ENCODE measurements around the gene CDK15. TPM values are rescaled to one million over a fixed set of nuclear protein-coding genes. Genes with fewer than 3 reads are reported as not detected.
A peak's percentile ranks its signal among the peaks of the same experiment; 100 is the strongest.

CDK15 gene
- total RNA-seq, 1 experiment from 2014 or later, result 4.8 TPM

- no peaks in the 10 kb centered on the region for H3K27me3 ChIP-seq (ENCODE audit: control insufficient read depth, insufficient read depth, low read length)
- in situ Hi-C loops (cut with HindIII; ENCODE audit: low pct_unique_long_range_greater_than_20kb, low sequenced_read_pairs) (no loop called here), intact Hi-C loops (cut with micrococcal nuclease; ENCODE audit: unreplicated experiment) (loop anchor here (1.0 to 10.0 kb wide), 4 partner anchors 63 to 318 kb away; partner anchors contain the start of gene FZD7)
- peaks cover 10% of the 10 kb centered on the region; the same call in 1 of the 2 replicates for H3K4me1 ChIP-seq (ENCODE audit: control insufficient read depth, insufficient read depth, low read length)
- ATAC-seq (0 out of 2 replicates have a peak, but pooled peaks have one; percentile 4), DNase-seq (ENCODE audit: low read depth, low spot score) (no peak)
- no TSS peak for BruUV-seq (replicated peaks)
- peak overlapping the region; percentile 42; the same call in 1 of the 2 replicates for H3K27ac ChIP-seq (ENCODE audit: low read length)
- no peak for TF ChIP-seq SIN3A (IDR thresholded peaks at IDR 0.05; ENCODE audit: borderline replicate concordance, insufficient read depth, low read depth, low read length)
- TF ChIP-seq POLR2AphosphoS5 (IDR thresholded peaks at IDR 0.05; ENCODE audit: low read depth, low read length), result no peak
- ChIA-PET CTCF (interaction anchor here (0.6 to 2.0 kb wide), 3 partner anchors 13 to 299 kb away, joined by 3 to 7 read pairs (median 3); no protein-coding TSS in a partner anchor), POLR2A (no interaction called here)
- no peaks in the 10 kb centered on the region for H3K36me3 ChIP-seq (ENCODE audit: control insufficient read depth, insufficient read depth, low read length)
- no peak overlapping the region for H3K4me3 ChIP-seq (ENCODE audit: low read depth in 2 of 2, low read length in 2 of 2)
- no peaks in the 10 kb centered on the region for H3K9me3 ChIP-seq (ENCODE audit: control insufficient read depth, insufficient read depth, low read depth, low read length)
Observed at GRCh38 chr2:201859949-201860348, 53.6 kb downstream of the CDK15 start.

GRCh38 chr2:201860636-201861066, 54.3 kb downstream of the CDK15 start:
- ChIA-PET POLR2A (no interaction called here), CTCF (interaction anchor here (0.6 to 2.0 kb wide), 3 partner anchors 12 to 298 kb away, joined by 3 to 7 read pairs (median 3); no protein-coding TSS in a partner anchor)
- no peaks in the 10 kb centered on the region for H3K36me3 ChIP-seq (ENCODE audit: control insufficient read depth, insufficient read depth, low read length)
- no TSS peak for BruUV-seq (replicated peaks)
- ATAC-seq (peak; percentile 97), DNase-seq (ENCODE audit: low read depth, low spot score) (peak; percentile 68)
- peak; percentile 88 for TF ChIP-seq CTCF (IDR thresholded peaks at IDR 0.05)
- TF ChIP-seq POLR2AphosphoS5 (IDR thresholded peaks at IDR 0.05; ENCODE audit: low read depth, low read length), result no peak
- H3K27me3 ChIP-seq (ENCODE audit: control insufficient read depth, insufficient read depth, low read length), result no peaks in the 10 kb centered on the region
- peak overlapping the region; percentile 63; the same call in 1 of the 2 replicates for H3K27ac ChIP-seq (ENCODE audit: low read length)
- intact Hi-C loops (cut with micrococcal nuclease; ENCODE audit: unreplicated experiment) (loop anchor here (1.0 to 10.0 kb wide), 4 partner anchors 64 to 318 kb away; partner anchors contain the start of gene FZD7), in situ Hi-C loops (cut with HindIII; ENCODE audit: low pct_unique_long_range_greater_than_20kb, low sequenced_read_pairs) (no loop called here)
- no peaks in the 10 kb centered on the region for H3K9me3 ChIP-seq (ENCODE audit: control insufficient read depth, insufficient read depth, low read depth, low read length)
- peaks cover 10% of the 10 kb centered on the region; the same call in 1 of the 2 replicates for H3K4me1 ChIP-seq (ENCODE audit: control insufficient read depth, insufficient read depth, low read length)
- H3K4me3 ChIP-seq (ENCODE audit: low read depth in 2 of 2, low read length in 2 of 2), result no peak overlapping the region

GRCh38 chr2:201862843-201863242, 56.5 kb downstream of the CDK15 start:
- POLR2A ChIA-PET, result no interaction called here
- TF ChIP-seq POLR2AphosphoS5 (IDR thresholded peaks at IDR 0.05; ENCODE audit: low read depth, low read length), result no peak
- TF ChIP-seq REST (IDR thresholded peaks at IDR 0.05; ENCODE audit: insufficient read depth in 1 of 2, low read depth in 2 of 2, low read length in 1 of 2), result no peak
- TF ChIP-seq SIN3A (IDR thresholded peaks at IDR 0.05; ENCODE audit: borderline replicate concordance, insufficient read depth, low read depth, low read length), result no peak
- no peak for TF ChIP-seq TCF7L2 (IDR thresholded peaks at IDR 0.05; ENCODE audit: low read depth, low read length)
- no peak for TF ChIP-seq CTCF (IDR thresholded peaks at IDR 0.05)
- CTCF ChIA-PET, result no interaction called here
- no peaks in the 10 kb centered on the region for H3K27me3 ChIP-seq (ENCODE audit: control insufficient read depth, insufficient read depth, low read length)
- peaks cover 25% of the 10 kb centered on the region for H3K4me1 ChIP-seq (ENCODE audit: control insufficient read depth, insufficient read depth, low read length)
- intact Hi-C loops (cut with micrococcal nuclease; ENCODE audit: unreplicated experiment) (loop anchor here (5.0 to 10.0 kb wide), 2 partner anchors 172 to 294 kb away; partner anchors contain the start of gene FZD7), in situ Hi-C loops (cut with HindIII; ENCODE audit: low pct_unique_long_range_greater_than_20kb, low sequenced_read_pairs) (no loop called here)
- DNase-seq (ENCODE audit: low read depth, low spot score), result no peak
- no peak overlapping the region for H3K4me3 ChIP-seq (ENCODE audit: low read depth in 2 of 2, low read length in 2 of 2)
- H3K27ac ChIP-seq (ENCODE audit: low read length), result peak overlapping the region; percentile 63; the same call in 1 of the 2 replicates
- no TSS peak for BruUV-seq (replicated peaks)
- no peak for ATAC-seq
- H3K36me3 ChIP-seq (ENCODE audit: control insufficient read depth, insufficient read depth, low read length), result no peaks in the 10 kb centered on the region
- no peaks in the 10 kb centered on the region for H3K9me3 ChIP-seq (ENCODE audit: control insufficient read depth, insufficient read depth, low read depth, low read length)

Measured in Panc1 (cell line).